ENCODE data around the gene TCF4. TPM values are rescaled to one million over a fixed set of nuclear protein-coding genes. Genes with fewer than 3 reads are reported as not detected.

Gene TCF4
- total RNA-seq, 1 experiment from 2014 or later = 0.42 TPM

DNA sequence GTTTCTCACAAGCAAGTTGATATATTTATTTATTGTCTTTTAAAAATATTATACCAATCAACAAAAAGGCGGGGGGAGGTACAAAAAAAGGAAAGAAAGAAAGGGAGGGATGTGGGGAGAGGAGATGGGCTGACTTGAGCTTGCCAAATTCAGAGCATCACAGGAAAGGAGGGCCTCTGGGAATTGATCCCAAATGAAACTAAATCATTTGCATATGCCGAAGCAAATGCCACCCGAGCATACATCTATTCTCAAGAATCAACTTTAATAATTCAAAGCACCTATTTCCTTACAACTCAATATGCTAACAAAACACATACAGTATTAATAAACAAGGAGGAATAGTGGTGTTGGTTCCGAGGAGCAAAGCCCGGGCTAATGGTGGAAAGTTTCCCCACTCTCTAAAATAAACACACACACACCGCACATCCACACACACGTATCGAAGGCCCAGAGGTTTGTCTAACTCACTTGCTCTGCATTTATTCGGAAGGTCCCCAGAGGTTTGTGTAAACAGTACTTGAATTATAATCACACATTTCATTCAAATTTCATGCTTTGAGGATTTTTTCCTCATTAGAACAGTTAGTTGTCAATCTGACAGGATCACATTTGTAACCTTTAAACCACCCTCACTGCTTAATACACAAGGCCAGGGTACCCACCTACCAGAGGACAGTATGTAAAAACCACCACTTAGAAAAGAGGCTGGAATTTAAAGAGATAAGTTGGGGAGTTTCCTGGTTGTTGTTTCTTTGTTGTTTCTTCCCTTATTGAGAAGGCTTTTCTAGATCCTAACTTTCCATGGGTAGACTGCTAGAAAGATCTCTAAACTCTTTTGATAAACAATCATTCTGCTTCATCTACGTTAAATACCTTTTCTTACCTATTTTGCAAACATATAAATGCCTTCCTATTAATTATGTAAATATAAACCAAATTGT is 264.7 kb downstream of the TCF4 start:
- Histone ChIP-seq H3K9ac (ENCODE audit: low read length) (no peak overlapping the region), H3K9me3 (ENCODE audit: control insufficient read depth in 1 of 2, insufficient read depth in 1 of 2, low read depth in 1 of 2, low read length in 2 of 2) (no peaks in the 10 kb centered on the region), H3K4me3 (replicated peaks in 1 of 2; ENCODE audit: low read depth in 1 of 2, low read length in 2 of 2) (no peak overlapping the region), H2AFZ (ENCODE audit: low read depth, low read length, poor library complexity, severe bottlenecking) (no peak overlapping the region), H3K4me2 (ENCODE audit: low read length) (no peak overlapping the region), H3K79me2 (ENCODE audit: insufficient read depth, low read length) (no peaks in the 10 kb centered on the region), H3K27me3 (ENCODE audit: insufficient read depth, low read length) (no peaks in the 10 kb centered on the region), H4K20me1 (ENCODE audit: insufficient read depth) (no peaks in the 10 kb centered on the region; the same call in 1 of the 2 replicates), H3K9me2 (ENCODE audit: insufficient read depth) (no peaks in the 10 kb centered on the region), H3K27ac (ENCODE audit: low read depth, low read length) (no peak overlapping the region), H3K4me1 (ENCODE audit: control insufficient read depth in 1 of 2, insufficient read depth in 2 of 2, low read length in 2 of 2) (no peaks in the 10 kb centered on the region), H3K36me3 (ENCODE audit: control insufficient read depth in 1 of 2, insufficient read depth in 2 of 2, low read length in 2 of 2) (no peaks in the 10 kb centered on the region)
- POLR2A ChIA-PET = no interaction called here
- BruUV-seq (replicated peaks) = no TSS peak
- intact Hi-C loops (cut with micrococcal nuclease) = no loop called here
- CTCF ChIA-PET = no interaction called here
- no peak for ATAC-seq
- DNase-seq (ENCODE audit: low read depth, low spot score) = no peak
- RAD21 ChIA-PET (ENCODE audit: low non-redundant PET in 1 of 2, low total read pairs in 2 of 2, uncharacterized antibody in 2 of 2, unreplicated experiment in 2 of 2) = no interaction called here
- no peak for TF ChIP-seq ZFX (IDR thresholded peaks at IDR 0.05)
- TF ChIP-seq YY1 (IDR thresholded peaks at IDR 0.05; ENCODE audit: extremely low read depth, insufficient replicate concordance, low read depth, low read length) = no peak
- TF ChIP-seq, protein P1, sequence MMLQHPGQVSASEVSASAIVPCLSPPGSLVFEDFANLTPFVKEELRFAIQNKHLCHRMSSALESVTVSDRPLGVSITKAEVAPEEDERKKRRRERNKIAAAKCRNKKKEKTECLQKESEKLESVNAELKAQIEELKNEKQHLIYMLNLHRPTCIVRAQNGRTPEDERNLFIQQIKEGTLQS (IDR thresholded peaks at IDR 0.05) = no peak
- TF ChIP-seq FOSL1 (IDR thresholded peaks at IDR 0.05; ENCODE audit: low read depth) = no peak
- TF ChIP-seq, protein P2, sequence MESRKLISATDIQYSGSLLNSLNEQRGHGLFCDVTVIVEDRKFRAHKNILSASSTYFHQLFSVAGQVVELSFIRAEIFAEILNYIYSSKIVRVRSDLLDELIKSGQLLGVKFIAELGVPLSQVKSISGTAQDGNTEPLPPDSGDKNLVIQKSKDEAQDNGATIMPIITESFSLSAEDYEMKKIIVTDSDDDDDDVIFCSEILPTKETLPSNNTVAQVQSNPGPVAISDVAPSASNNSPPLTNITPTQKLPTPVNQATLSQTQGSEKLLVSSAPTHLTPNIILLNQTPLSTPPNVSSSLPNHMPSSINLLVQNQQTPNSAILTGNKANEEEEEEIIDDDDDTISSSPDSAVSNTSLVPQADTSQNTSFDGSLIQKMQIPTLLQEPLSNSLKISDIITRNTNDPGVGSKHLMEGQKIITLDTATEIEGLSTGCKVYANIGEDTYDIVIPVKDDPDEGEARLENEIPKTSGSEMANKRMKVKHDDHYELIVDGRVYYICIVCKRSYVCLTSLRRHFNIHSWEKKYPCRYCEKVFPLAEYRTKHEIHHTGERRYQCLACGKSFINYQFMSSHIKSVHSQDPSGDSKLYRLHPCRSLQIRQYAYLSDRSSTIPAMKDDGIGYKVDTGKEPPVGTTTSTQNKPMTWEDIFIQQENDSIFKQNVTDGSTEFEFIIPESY (IDR thresholded peaks at IDR 0.05; ENCODE audit: extremely low read depth, insufficient replicate concordance, low read length) = no peak
- no peak for TF ChIP-seq RAD21 (IDR thresholded peaks at IDR 0.05; ENCODE audit: low read depth)
- TF ChIP-seq SP1 (IDR thresholded peaks at IDR 0.05; ENCODE audit: low read depth) = no peak
- TF ChIP-seq CBX3 (IDR thresholded peaks at IDR 0.05; ENCODE audit: low read depth) = no peak
- no peak for TF ChIP-seq EZH2phosphoT487 (IDR thresholded peaks at IDR 0.05; ENCODE audit: borderline replicate concordance)
- TF ChIP-seq POLR2AphosphoS5 (IDR thresholded peaks at IDR 0.05; ENCODE audit: low read depth, low read length) = no peak
- no peak for TF ChIP-seq ELF1 (IDR thresholded peaks at IDR 0.05; ENCODE audit: borderline replicate concordance, low read depth)
- no peak for TF ChIP-seq SRF (IDR thresholded peaks at IDR 0.05; ENCODE audit: low read depth)
